NT2/D1 (cell line): Measurements from ENCODE around the gene FHOD3.

ENCODE experiments used
- DNase-seq: peaks from one replicate; pipeline ENCODE4 v3.0.0-alpha.2; 2011; ENCODE audit warnings: low read depth, low spot score
- H3K27me3 ChIP-seq: 2 replicates; pipeline ENCODE4 v1.6.0; 2011; ENCODE audit warnings: mild to moderate bottlenecking; ENCODE audit not compliant: insufficient read length, insufficient read depth
- H3K36me3 ChIP-seq: 2 replicates; pipeline ENCODE4 v1.6.1; 2011; ENCODE audit warnings: mild to moderate bottlenecking, low read length, mixed read lengths; ENCODE audit not compliant: insufficient read depth, insufficient read length
- H3K4me1 ChIP-seq: 2 replicates; pipeline ENCODE4 v1.5.1; 2011; ENCODE audit not compliant: insufficient read depth, insufficient read length
- H3K4me3 ChIP-seq: 2 replicates; pipeline ENCODE4 v1.5.1; 2011; ENCODE audit warnings: low read depth; ENCODE audit not compliant: insufficient read length
- H3K9ac ChIP-seq: 2 replicates; pipeline ENCODE4 v1.6.0; 2011; ENCODE audit warnings: low read depth; ENCODE audit not compliant: insufficient read length
- H3K9me3 ChIP-seq: 2 replicates; pipeline ENCODE4 v1.5.1; 2011; ENCODE audit warnings: mild to moderate bottlenecking, low read length; ENCODE audit not compliant: insufficient read depth
- SUZ12 ChIP-seq: IDR thresholded peaks from 2 replicates; pipeline ENCODE4 v1.6.1; 2011; ENCODE audit not compliant: insufficient read length, insufficient read depth; ENCODE audit errors: extremely low read depth
- YY1 ChIP-seq: IDR thresholded peaks from 2 replicates; pipeline ENCODE4 v1.6.1; 2011; ENCODE audit not compliant: insufficient read length, insufficient read depth
- ZNF274 ChIP-seq: IDR thresholded peaks from 2 replicates; pipeline ENCODE4 v1.6.1; 2011; ENCODE audit warnings: mild to moderate bottlenecking, low read depth, low read length

FHOD3 gene

DNA sequence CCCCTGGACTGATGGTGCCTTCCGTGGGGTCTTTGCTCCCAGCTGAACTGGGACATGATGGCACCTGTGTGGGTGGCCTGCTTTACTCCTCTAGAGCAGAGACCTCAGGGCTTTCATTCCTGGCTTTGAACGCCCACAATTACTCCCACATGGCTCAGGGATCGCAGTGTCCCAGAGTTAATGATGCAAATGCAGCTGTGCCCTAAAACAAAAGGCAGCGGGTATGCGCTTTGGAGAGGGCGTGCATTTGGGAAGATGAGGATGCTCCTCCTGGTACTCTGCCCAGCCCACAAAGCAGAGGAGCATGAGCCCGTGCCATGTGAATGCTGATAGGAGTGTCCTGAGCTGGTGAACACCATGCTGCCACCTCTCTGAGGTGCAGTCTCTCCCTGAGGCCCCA is 173.4 kb downstream of the FHOD3 start:
- Histone ChIP-seq H3K4me3 (no peak overlapping the region), H3K9me3 (no peaks in the 10 kb centered on the region), H3K27me3 (no peaks in the 10 kb centered on the region), H3K36me3 (no peaks in the 10 kb centered on the region), H3K4me1 (peaks cover 9% of the 10 kb centered on the region), H3K9ac (peak overlapping the region; percentile 13)
- TF ChIP-seq ZNF274, result no peak
- TF ChIP-seq YY1, result no peak
- TF ChIP-seq SUZ12, result no peak
- DNase-seq, result no peak

GRCh38 chr18:36471393-36471792 is 173.9 kb downstream of the FHOD3 start:
- Histone ChIP-seq H3K27me3 (no peaks in the 10 kb centered on the region), H3K9me3 (no peaks in the 10 kb centered on the region), H3K36me3 (no peaks in the 10 kb centered on the region), H3K4me1 (peaks cover 9% of the 10 kb centered on the region), H3K9ac (peak overlapping the region; percentile 5), H3K4me3 (no peak overlapping the region)
- TF ChIP-seq SUZ12 (no peak), ZNF274 (no peak), YY1 (no peak)
- DNase-seq, result no peak

GRCh38 chr18:36476433-36476832 is 178.9 kb downstream of the FHOD3 start:
- Histone ChIP-seq H3K9ac (no peak overlapping the region), H3K4me3 (no peak overlapping the region), H3K27me3 (no peaks in the 10 kb centered on the region), H3K4me1 (peaks cover 11% of the 10 kb centered on the region), H3K36me3 (no peaks in the 10 kb centered on the region), H3K9me3 (no peaks in the 10 kb centered on the region)
- TF ChIP-seq SUZ12 (no peak), YY1 (no peak), ZNF274 (no peak)
- DNase-seq, result no peak

DNA sequence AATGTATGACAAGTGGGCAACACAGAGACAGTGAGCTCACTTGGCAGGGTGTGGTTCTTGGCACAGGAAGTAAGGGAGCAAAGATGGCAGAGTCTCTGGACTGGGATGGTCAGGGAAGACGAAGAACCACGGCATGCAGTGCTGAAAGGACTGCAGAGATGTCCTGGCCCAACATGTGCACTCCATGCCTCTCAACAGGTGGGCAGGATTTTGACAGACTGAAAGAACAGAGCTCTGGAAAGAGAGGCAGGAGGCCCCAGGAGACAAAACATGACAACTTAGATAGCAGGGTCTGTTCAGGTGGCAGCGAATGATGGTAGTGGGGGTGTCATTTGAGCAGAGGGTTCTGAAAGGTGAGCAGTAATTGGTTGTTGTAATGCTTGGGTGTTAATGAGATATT is 180.3 kb downstream of the FHOD3 start:
- no peaks in the 10 kb centered on the region for H3K9me3 ChIP-seq
- no peak for DNase-seq
- no peak overlapping the region for H3K4me3 ChIP-seq
- no peaks in the 10 kb centered on the region for H3K36me3 ChIP-seq
- H3K4me1 ChIP-seq, result peaks cover 11% of the 10 kb centered on the region
- TF ChIP-seq YY1, result no peak
- TF ChIP-seq ZNF274, result no peak
- no peak for TF ChIP-seq SUZ12
- H3K27me3 ChIP-seq, result no peaks in the 10 kb centered on the region
- no peak overlapping the region for H3K9ac ChIP-seq

DNA sequence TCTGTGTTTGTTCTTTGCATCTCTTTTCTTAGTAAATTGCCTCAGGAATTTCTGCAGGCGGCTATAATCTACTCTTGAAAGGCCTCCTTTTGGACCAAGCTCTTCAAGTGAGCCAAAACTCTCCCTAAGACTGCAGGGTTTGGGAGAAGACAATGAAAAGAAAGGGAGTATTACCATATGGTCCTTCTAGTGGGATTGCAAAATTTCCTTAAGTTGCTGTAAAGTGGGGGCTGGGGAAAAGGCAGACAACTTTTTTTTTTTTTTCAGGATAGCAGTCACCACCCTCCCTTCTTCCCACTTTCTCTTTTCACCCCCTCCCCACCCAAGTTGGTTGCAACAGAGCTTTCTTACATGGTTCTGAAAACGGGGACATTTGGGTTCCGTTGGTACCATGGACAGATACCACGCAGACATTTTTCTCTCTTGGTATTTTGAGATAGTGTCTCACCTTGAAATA is 183.7 kb downstream of the FHOD3 start:
- peak; percentile 78 for DNase-seq
- Histone ChIP-seq H3K36me3 (no peaks in the 10 kb centered on the region), H3K4me1 (peaks cover 13% of the 10 kb centered on the region), H3K9ac (no peak overlapping the region), H3K27me3 (no peaks in the 10 kb centered on the region), H3K9me3 (no peaks in the 10 kb centered on the region), H3K4me3 (no peak overlapping the region)
- no peak for TF ChIP-seq YY1
- no peak for TF ChIP-seq SUZ12
- no peak for TF ChIP-seq ZNF274

- Histone ChIP-seq H3K9me3 (no peaks in the 10 kb centered on the region), H3K4me3 (no peak overlapping the region), H3K36me3 (no peaks in the 10 kb centered on the region), H3K9ac (no peak overlapping the region), H3K27me3 (no peaks in the 10 kb centered on the region), H3K4me1 (peaks cover 13% of the 10 kb centered on the region)
- no peak for DNase-seq
- TF ChIP-seq ZNF274 (no peak), YY1 (no peak), SUZ12 (no peak)
Measured at GRCh38 chr18:36481935-36482334, 184.4 kb downstream of the FHOD3 start.

DNA sequence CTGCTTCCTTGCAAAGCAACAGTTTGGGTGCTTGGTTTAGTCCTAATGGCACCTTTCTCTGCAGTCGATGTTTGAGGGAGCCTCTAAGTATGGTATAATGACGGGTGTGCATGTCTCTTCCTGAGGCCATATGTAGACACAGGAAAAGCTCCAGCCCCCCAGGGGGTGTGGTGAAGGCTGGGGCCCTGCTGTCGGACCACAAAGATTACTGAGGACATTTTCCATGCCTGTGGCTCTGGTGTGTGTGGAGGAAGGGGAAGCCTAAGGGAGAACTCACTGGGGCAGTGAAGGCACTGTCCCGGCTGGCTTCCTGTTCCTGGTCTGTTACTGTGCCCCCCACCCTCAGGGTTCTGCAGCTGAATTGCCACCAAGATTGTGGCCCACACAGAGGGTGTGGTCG is 187.1 kb downstream of the FHOD3 start:
- H3K4me3 ChIP-seq, result no peak overlapping the region
- no peak for DNase-seq
- TF ChIP-seq SUZ12 (no peak), YY1 (no peak), ZNF274 (no peak)

More for the DNA sequence above, 187.1 kb downstream of the FHOD3 start:
- Histone ChIP-seq H3K4me1 (peaks cover 12% of the 10 kb centered on the region), H3K27me3 (no peaks in the 10 kb centered on the region), H3K36me3 (no peaks in the 10 kb centered on the region), H3K9me3 (no peaks in the 10 kb centered on the region), H3K9ac (no peak overlapping the region)
